Measurements from ENCODE around the gene HIKESHI. TPM values are rescaled to one million over a fixed set of nuclear protein-coding genes. Genes with fewer than 3 reads are reported as not detected.

The HIKESHI gene
- total RNA-seq, 4 donors from 2014 or later, result 33.0 to 58.4 (median 43.1) TPM

- TF ChIP-seq CTCF (IDR thresholded peaks at IDR 0.05; ENCODE audit: low read depth), result no peak
Measured at GRCh38 chr11:86346513-86346912, 44.5 kb downstream of the HIKESHI start.

GRCh38 chr11:86355256-86355655 lies 53.2 kb downstream of the HIKESHI start:
- no peak for TF ChIP-seq CTCF (IDR thresholded peaks at IDR 0.05; ENCODE audit: low read depth)

GRCh38 chr11:86358720-86359119 lies 56.7 kb downstream of the HIKESHI start:
- no peak for TF ChIP-seq CTCF (IDR thresholded peaks at IDR 0.05; ENCODE audit: low read depth)

- no peak for TF ChIP-seq CTCF (IDR thresholded peaks at IDR 0.05; ENCODE audit: low read depth)
Measured at GRCh38 chr11:86360775-86361395, 58.8 kb downstream of the HIKESHI start.

- TF ChIP-seq CTCF (IDR thresholded peaks at IDR 0.05; ENCODE audit: low read depth), result no peak
Measured at GRCh38 chr11:86363424-86363823, 61.4 kb downstream of the HIKESHI start.

GRCh38 chr11:86365546-86365945 lies 63.5 kb downstream of the HIKESHI start:
- TF ChIP-seq CTCF (IDR thresholded peaks at IDR 0.05; ENCODE audit: low read depth), result no peak

- TF ChIP-seq CTCF (IDR thresholded peaks at IDR 0.05; ENCODE audit: low read depth), result no peak
Measured at GRCh38 chr11:86369668-86370067, 67.6 kb downstream of the HIKESHI start.

Measured in subcutaneous adipose tissue (tissue), 4 donors.